AG04449 (cell line): ENCODE results near the gene PLCG1.
A peak's percentile ranks its signal among the peaks of the same experiment; 100 is the strongest.

Source experiments
- CTCF ChIA-PET: fragments of 350-600 bp; formaldehyde crosslinking; extraction: SDS; loops from one replicate; lab custom pipeline; 2021; ENCODE audit warnings: antibody characterized with exemption; lab: Yijun Ruan, JAX
- POLR2A ChIA-PET: fragments of 400-600, 350-600 bp; formaldehyde crosslinking; extraction: SDS; loops from one replicate; lab custom pipeline; 2020; ENCODE audit warnings: antibody characterized with exemption, inconsistent platforms; lab: Yijun Ruan, JAX
- DNase-seq: peaks from one replicate; pipeline ENCODE4 v3.0.0-alpha.2; 2010; ENCODE audit warnings: low read depth, low spot score
- H3K4me3 ChIP-seq: 2 replicates; pipeline ENCODE4 v1.5.1; 2011; ENCODE audit warnings: low read depth, mild to moderate bottlenecking, control low read depth, low read length
- TF ChIP-seq, protein P1 (sequence below): IDR thresholded peaks from one replicate; pipeline ENCODE4 v1.5.1; 2011; ENCODE audit warnings: mild to moderate bottlenecking, moderate library complexity, low read length, control low read depth, inconsistent platforms; ENCODE audit not compliant: insufficient read depth; ENCODE audit errors: missing control alignments

The PLCG1 gene

DNA sequence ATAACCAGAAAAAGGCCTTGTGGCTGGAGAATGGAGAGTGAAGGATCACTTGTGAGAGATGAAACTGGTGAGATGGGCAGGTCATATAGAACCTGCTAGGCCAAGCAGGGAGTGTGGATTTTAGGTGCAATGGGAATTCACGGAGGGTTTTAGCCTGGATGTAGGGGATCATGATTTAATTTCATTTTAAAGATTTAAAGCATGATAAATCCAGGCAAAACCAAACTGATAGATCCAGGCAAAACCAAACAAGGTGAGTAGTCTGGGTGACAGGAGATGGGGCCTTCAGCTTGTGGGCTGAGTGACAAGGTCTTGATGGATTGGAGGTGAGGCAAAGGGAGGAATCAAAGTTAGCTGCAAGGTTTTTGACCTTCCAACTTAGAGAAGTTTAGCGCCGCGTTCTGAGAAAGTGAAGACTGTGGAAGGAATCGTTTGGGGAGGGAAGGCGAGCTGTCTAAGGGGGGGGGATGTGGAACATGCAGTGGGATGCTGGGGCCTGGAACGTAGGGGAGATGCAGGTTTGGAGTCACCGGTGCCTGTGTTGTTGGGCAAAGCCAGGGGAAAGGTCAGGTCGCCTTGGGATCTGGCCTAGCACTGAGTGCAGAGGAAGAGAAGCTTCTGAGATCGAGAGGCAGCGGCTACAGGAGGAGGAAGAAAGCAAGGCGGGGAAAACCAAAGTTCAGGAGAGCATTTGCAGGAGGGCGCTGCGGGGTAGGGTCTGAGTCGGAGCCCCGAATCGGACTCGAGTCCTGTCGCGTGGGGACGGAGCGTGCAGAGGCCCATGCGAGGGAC, 1.3 kb upstream of the PLCG1 start:
- no peak for DNase-seq
- ChIA-PET CTCF (interaction anchor here (0.6 to 2.7 kb wide), 16 partner anchors 10 to 317 kb away, joined by 3 to 18 read pairs (median 4); partner anchors contain the start of gene LPIN3), POLR2A (no interaction called here)
- H3K4me3 ChIP-seq = peak overlapping the region; percentile 75
- TF ChIP-seq, protein P1, sequence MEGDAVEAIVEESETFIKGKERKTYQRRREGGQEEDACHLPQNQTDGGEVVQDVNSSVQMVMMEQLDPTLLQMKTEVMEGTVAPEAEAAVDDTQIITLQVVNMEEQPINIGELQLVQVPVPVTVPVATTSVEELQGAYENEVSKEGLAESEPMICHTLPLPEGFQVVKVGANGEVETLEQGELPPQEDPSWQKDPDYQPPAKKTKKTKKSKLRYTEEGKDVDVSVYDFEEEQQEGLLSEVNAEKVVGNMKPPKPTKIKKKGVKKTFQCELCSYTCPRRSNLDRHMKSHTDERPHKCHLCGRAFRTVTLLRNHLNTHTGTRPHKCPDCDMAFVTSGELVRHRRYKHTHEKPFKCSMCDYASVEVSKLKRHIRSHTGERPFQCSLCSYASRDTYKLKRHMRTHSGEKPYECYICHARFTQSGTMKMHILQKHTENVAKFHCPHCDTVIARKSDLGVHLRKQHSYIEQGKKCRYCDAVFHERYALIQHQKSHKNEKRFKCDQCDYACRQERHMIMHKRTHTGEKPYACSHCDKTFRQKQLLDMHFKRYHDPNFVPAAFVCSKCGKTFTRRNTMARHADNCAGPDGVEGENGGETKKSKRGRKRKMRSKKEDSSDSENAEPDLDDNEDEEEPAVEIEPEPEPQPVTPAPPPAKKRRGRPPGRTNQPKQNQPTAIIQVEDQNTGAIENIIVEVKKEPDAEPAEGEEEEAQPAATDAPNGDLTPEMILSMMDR = no peak

DNA sequence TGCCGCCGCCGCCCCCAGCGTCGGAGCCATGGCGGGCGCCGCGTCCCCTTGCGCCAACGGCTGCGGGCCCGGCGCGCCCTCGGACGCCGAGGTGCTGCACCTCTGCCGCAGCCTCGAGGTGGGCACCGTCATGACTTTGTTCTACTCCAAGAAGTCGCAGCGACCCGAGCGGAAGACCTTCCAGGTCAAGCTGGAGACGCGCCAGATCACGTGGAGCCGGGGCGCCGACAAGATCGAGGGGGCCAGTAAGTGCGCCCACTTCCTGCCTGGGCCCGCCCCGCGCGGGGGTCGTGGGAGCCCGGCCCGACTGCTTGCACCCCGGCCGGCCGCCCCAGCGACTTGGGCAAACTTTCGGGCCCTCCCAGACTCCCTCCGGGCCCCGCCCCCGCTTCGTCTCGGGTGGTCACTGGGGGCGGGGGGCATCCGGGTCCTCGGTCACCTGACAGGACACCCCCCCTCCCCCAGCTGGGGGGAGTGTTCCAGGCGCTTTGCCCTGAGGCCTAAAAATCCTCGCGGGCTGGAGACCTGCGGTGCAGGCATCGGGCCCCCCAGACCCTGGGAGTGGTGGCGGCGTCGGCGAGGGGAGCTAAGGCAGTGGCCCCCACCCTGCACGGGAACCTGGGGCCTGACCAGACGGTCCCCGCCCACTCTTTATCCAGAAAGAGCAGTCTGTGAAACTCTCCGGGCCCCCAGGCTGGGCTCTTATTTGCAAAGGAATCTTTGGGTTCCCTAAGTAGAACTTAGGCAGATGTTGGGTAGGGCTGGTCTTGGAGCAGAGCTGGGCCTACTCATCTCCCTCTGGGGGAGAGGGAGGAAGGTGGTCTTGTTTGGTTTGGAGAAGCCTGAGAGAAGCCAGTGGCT, 501 bp downstream of the PLCG1 start:
- ChIA-PET CTCF (interaction anchor here (1.5 to 2.9 kb wide), 5 partner anchors 43 to 203 kb away, joined by 4 to 7 read pairs (median 7); partner anchors contain the start of gene LPIN3), POLR2A (no interaction called here)
- peak overlapping the region; percentile 75 for H3K4me3 ChIP-seq
- no peak for DNase-seq
- TF ChIP-seq, protein P1 = no peak

DNA sequence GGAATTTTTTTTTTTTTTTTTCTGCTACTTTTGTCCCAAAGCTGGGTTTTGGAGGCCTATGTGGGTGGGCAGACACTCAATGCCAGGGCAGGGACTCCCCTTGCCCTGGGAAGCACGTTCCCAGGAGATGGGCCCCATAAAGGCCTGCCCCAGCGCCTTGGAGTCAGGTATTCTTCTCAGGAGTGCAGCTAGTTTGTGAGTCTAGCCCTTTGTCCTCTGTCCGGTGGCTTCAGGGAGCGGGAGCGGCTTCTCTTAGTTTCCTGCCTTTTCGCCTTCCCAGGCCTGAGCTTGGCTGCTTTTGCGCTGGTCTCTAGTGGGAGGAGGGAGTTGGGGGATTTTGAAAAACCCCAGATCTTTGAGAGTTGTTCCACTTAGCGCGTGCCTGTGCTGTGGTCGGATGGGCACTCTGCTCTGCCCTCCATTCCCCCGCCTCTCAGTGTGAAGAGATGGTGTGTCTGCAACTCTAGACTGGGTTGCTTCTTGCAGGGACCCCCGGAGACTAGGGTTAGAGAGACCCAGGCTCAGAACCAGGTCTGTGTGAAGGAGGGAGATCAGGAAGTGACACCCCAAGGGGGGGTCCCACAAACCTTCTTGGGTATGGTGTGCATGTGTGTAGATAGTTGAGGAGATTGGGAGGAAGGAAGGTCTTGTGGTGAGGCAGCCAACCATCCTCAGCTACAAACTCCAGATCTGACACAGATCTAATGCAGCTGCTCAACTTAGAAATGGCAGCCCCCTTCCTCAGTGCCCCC, 1.3 kb downstream of the PLCG1 start:
- DNase-seq = no peak
- POLR2A ChIA-PET = no interaction called here
- TF ChIP-seq, protein P1 = no peak
- CTCF ChIA-PET = interaction anchor here (1.0 to 2.9 kb wide), 8 partner anchors 43 to 272 kb away, joined by 3 to 7 read pairs (median 6); partner anchors contain the start of gene LPIN3
- H3K4me3 ChIP-seq = peak overlapping the region; percentile 75

DNA sequence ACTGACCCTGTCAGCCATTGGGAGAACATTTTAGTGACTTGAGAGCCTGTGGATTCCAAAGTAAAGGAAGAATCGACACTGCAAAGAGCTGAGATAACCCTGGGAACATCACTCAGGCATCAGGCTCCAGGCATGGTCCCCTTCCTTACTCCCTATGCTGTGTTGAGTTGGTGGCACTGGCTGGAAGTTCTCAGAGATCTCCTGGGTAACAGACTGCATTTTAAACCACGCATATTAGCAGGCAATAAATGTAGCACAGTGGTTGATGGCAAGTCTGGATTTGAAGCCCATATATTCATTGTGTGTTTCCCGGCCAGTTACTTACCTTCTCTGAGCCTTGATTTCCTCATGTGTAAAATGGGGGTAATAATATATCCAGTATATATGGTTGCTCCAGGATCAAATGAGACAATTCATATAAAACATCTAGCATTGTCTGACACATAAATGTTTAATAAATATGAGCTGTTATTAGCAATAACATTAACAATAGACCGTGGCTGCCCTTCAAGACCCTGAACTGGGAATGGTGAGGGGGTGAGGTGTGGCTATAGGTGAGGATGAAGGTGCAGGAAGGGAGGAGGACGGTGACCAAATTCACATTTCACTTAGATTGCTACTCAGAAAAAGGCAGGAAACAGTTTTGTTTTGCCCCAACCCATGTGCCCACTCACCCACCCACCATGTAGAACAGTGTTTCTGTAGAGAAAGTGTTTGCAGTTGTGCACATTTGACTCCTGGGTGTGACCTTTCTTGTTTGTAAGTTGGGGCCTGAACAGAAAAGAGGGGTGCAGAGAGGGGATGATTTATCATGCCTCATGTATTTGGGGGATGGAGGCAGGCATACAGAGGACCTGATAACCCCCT, 2.1 kb downstream of the PLCG1 start:
- TF ChIP-seq, protein P1 = no peak
- no peak for DNase-seq
- ChIA-PET POLR2A (no interaction called here), CTCF (interaction anchor here (0.8 to 2.9 kb wide), 9 partner anchors 16 to 272 kb away, joined by 3 to 7 read pairs (median 4); partner anchors contain the start of gene LPIN3)
- peak overlapping the region; percentile 75 for H3K4me3 ChIP-seq

DNA sequence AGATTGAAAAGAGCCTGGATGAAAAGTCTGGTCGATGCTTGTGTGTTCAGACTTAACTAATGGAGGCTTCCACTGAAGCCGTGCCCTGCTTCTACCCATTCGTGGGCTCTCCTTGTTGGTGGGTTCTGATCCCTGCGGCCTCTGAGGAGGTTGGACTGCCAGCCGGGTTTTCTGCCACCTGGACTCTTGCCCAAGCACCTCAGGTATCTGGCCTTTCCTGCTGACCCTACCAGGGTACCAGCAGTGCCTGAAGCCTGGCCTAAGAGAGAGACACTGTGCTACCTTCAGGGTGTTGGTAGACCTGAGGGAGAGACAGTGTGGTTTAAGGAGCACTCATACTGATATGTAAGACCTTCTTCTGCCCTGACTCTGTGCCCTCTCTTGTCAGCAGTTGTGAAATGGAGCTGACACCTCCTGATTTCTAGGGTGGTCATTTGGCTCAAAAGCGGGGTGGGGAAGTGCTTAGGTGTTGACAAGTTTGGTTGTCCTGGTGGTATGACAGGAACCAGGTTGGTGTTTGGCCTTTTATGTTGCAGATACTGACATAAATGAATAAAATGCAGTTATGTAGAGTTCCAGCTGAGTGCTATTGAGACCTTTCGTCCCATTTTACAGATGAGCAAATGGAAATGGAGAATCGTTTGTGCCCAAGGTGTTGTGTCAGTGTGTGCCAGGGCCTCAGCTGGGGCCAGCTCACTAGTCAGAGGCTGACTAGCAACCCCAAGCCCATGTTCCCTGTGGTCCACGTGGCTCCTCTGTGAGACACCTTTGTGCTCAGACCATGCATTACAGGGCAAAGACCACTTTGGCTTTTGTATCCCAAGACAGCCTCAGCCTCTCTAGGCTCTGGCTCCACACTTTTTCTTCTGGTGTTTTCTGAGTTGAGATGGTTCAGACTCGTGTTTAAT, 3.1 kb downstream of the PLCG1 start:
- no peak for DNase-seq
- H3K4me3 ChIP-seq = no peak overlapping the region
- ChIA-PET CTCF (interaction anchor here (0.8 to 1.5 kb wide), 3 partner anchors 15 to 132 kb away, joined by 3 read pairs; no protein-coding TSS in a partner anchor), POLR2A (no interaction called here)
- TF ChIP-seq, protein P1 = no peak
